NCI-H2196 treated with DMSO at 0.1 percent for 48 hours (cell line): Measurements from ENCODE around the gene ENTPD3.
A peak's percentile ranks its signal among the peaks of the same experiment; 100 is the strongest.
"Not testable (repeated sequence)": the region's sequence is repeated elsewhere in the genome, so short reads cannot be mapped to it uniquely, and the experiment has no call there.

Source experiments
- DNase-seq: peaks from one replicate; lab custom pipeline; 2025; ENCODE audit not compliant: unreplicated experiment; lab: John Stamatoyannopoulos, UW

Gene ENTPD3

GRCh38 chr3:40458473-40458872 is 71.5 kb downstream of the ENTPD3 start:
- no peak for DNase-seq

GRCh38 chr3:40460481-40460880 is 73.5 kb downstream of the ENTPD3 start:
- not testable (repeated sequence) for DNase-seq

GRCh38 chr3:40461161-40461560 is 74.2 kb downstream of the ENTPD3 start:
- no peak for DNase-seq

- not testable (repeated sequence) for DNase-seq
Measured at GRCh38 chr3:40462838-40463237, 75.9 kb downstream of the ENTPD3 start.

- DNase-seq = no peak
Measured at GRCh38 chr3:40463579-40463978, 76.6 kb downstream of the ENTPD3 start.

GRCh38 chr3:40464339-40465110 is 77.5 kb downstream of the ENTPD3 start:
- DNase-seq = no peak

GRCh38 chr3:40465111-40465407 is 78.1 kb downstream of the ENTPD3 start:
- no peak for DNase-seq

- DNase-seq = no peak
Measured at GRCh38 chr3:40465456-40465855, 78.5 kb downstream of the ENTPD3 start.

- DNase-seq = no peak
Measured at GRCh38 chr3:40468018-40468417, 81.0 kb downstream of the ENTPD3 start.

GRCh38 chr3:40470701-40471100 is 83.7 kb downstream of the ENTPD3 start:
- DNase-seq = no peak

GRCh38 chr3:40476478-40477470 is 89.8 kb downstream of the ENTPD3 start, which contains the start of gene ZNF619:
ZNF619 (plus strand) TSS chr3:40477122; CDS start chr3:40477980, 858 bp downstream.
- peak; percentile 5 for DNase-seq

GRCh38 chr3:40477666-40478065 is 90.7 kb downstream of the ENTPD3 start:
- no peak for DNase-seq
